ENCODE data around the gene PLOD1. TPM values are rescaled to one million over a fixed set of nuclear protein-coding genes. Genes with fewer than 3 reads are reported as not detected.

The PLOD1 gene
- total RNA-seq, 1 experiment from 2014 or later = 80.2 TPM

- TF ChIP-seq, protein P1, sequence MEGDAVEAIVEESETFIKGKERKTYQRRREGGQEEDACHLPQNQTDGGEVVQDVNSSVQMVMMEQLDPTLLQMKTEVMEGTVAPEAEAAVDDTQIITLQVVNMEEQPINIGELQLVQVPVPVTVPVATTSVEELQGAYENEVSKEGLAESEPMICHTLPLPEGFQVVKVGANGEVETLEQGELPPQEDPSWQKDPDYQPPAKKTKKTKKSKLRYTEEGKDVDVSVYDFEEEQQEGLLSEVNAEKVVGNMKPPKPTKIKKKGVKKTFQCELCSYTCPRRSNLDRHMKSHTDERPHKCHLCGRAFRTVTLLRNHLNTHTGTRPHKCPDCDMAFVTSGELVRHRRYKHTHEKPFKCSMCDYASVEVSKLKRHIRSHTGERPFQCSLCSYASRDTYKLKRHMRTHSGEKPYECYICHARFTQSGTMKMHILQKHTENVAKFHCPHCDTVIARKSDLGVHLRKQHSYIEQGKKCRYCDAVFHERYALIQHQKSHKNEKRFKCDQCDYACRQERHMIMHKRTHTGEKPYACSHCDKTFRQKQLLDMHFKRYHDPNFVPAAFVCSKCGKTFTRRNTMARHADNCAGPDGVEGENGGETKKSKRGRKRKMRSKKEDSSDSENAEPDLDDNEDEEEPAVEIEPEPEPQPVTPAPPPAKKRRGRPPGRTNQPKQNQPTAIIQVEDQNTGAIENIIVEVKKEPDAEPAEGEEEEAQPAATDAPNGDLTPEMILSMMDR (IDR thresholded peaks at IDR 0.05; ENCODE audit: unreplicated experiment) = no peak
- Mint-ChIP-seq H3K27me3 (ENCODE audit: unreplicated experiment) (no peaks in the 10 kb centered on the region), H3K4me1 (ENCODE audit: low read depth, unreplicated experiment) (no peaks in the 10 kb centered on the region), H3K4me3 (ENCODE audit: low read depth, unreplicated experiment) (no peak overlapping the region), H3K9me3 (ENCODE audit: low read depth, unreplicated experiment) (no peaks in the 10 kb centered on the region), H3K27ac (ENCODE audit: unreplicated experiment) (no peak overlapping the region), H3K36me3 (ENCODE audit: insufficient read depth, unreplicated experiment) (peaks cover 42% of the 10 kb centered on the region)
- CTCF ChIA-PET = no interaction called here
- intact Hi-C loops (cut with micrococcal nuclease; ENCODE audit: unreplicated experiment) = no loop called here
- DNase-seq = no peak
- no TSS peak for BruUV-seq (replicated peaks)
Measured at GRCh38 chr1:11999236-11999635, 64.7 kb downstream of the PLOD1 start.

DNA sequence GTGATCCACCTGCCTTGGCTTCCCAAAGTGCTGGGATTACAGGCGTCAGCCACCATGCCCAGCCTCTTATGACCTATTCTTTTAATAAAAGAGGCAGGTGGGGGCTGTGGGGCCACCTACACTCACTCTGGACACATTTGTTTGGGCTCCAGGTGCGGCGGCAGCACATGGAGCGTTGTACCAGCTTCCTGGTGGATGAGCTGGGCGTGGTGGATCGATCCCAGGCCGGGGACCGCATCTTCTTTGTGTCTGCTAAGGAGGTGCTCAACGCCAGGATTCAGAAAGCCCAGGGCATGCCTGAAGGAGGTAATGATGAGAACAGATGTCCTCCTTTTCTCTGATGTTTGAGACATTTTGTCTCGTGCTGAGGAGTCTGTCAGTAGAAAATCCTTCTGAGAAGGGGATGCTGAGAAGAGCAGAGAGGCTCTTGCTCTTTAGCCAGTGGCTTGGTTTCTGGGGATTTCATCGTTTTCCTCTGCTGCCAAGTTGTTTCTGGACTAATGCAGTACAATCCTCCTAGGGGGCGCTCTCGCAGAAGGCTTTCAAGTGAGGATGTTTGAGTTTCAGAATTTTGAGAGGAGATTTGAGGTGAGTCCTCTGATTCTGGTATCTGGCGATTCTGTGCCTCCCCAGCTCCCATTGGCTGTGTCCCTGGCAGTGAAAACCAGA is 66.9 kb downstream of the PLOD1 start:
- DNase-seq = no peak
- intact Hi-C loops (cut with micrococcal nuclease; ENCODE audit: unreplicated experiment) = no loop called here
- no peaks in the 10 kb centered on the region for H3K27me3 Mint-ChIP-seq (ENCODE audit: unreplicated experiment)
- BruUV-seq (replicated peaks) = no TSS peak
- H3K4me1 Mint-ChIP-seq (ENCODE audit: low read depth, unreplicated experiment) = no peaks in the 10 kb centered on the region
- CTCF ChIA-PET = no interaction called here
- TF ChIP-seq, protein P1 (IDR thresholded peaks at IDR 0.05; ENCODE audit: unreplicated experiment) = peak; percentile 10
- H3K4me3 Mint-ChIP-seq (ENCODE audit: low read depth, unreplicated experiment) = no peak overlapping the region
- no peaks in the 10 kb centered on the region for H3K9me3 Mint-ChIP-seq (ENCODE audit: low read depth, unreplicated experiment)
- H3K27ac Mint-ChIP-seq (ENCODE audit: unreplicated experiment) = no peak overlapping the region
- peaks cover 25% of the 10 kb centered on the region for H3K36me3 Mint-ChIP-seq (ENCODE audit: insufficient read depth, unreplicated experiment)

DNA sequence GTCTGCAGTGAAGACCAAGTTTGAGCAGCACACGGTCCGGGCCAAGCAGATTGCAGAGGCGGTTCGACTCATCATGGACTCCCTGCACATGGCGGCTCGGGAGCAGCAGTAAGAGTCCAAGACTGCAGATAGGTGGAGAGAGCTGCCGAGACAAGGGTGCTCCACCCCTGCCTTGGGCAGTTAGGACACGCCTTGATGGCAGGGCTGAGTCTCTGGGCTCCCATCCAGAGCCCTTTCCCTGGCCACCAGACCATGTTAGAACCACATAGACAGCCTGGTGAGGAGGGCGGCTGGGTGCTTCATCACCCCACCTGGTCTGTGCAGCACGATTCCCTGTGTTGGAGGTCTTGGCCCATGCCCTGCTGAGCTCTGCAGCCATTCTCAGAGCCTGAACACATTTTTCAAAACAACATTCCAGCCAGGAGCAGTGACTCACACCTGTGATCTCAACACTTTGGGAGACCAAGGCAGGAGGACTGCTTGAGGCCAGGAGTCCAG is 67.5 kb downstream of the PLOD1 start:
- Mint-ChIP-seq H3K4me1 (ENCODE audit: low read depth, unreplicated experiment) (no peaks in the 10 kb centered on the region), H3K36me3 (ENCODE audit: insufficient read depth, unreplicated experiment) (peaks cover 20% of the 10 kb centered on the region), H3K4me3 (ENCODE audit: low read depth, unreplicated experiment) (no peak overlapping the region), H3K9me3 (ENCODE audit: low read depth, unreplicated experiment) (no peaks in the 10 kb centered on the region), H3K27ac (ENCODE audit: unreplicated experiment) (no peak overlapping the region), H3K27me3 (ENCODE audit: unreplicated experiment) (no peaks in the 10 kb centered on the region)
- DNase-seq = no peak
- intact Hi-C loops (cut with micrococcal nuclease; ENCODE audit: unreplicated experiment) = no loop called here
- CTCF ChIA-PET = no interaction called here
- TF ChIP-seq, protein P1 (IDR thresholded peaks at IDR 0.05; ENCODE audit: unreplicated experiment) = no peak
- BruUV-seq (replicated peaks) = no TSS peak

- BruUV-seq (replicated peaks) = no TSS peak
Measured at GRCh38 chr1:12003762-12004161, 69.2 kb downstream of the PLOD1 start.

More at GRCh38 chr1:12003762-12004161, 69.2 kb downstream of the PLOD1 start:
- intact Hi-C loops (cut with micrococcal nuclease; ENCODE audit: unreplicated experiment) = no loop called here
- Mint-ChIP-seq H3K27me3 (ENCODE audit: unreplicated experiment) (no peaks in the 10 kb centered on the region), H3K4me1 (ENCODE audit: low read depth, unreplicated experiment) (no peaks in the 10 kb centered on the region), H3K27ac (ENCODE audit: unreplicated experiment) (no peak overlapping the region), H3K36me3 (ENCODE audit: insufficient read depth, unreplicated experiment) (peaks cover 13% of the 10 kb centered on the region), H3K9me3 (ENCODE audit: low read depth, unreplicated experiment) (no peaks in the 10 kb centered on the region), H3K4me3 (ENCODE audit: low read depth, unreplicated experiment) (no peak overlapping the region)
- no peak for DNase-seq
- CTCF ChIA-PET = no interaction called here
- TF ChIP-seq, protein P1 (IDR thresholded peaks at IDR 0.05; ENCODE audit: unreplicated experiment) = no peak
